OCI-LY1 (cell line): ENCODE measurements around the gene TMOD2.

Source experiments
- CTCF ChIP-seq: fragments of 200-600 bp; sonication (generic), shearing (Covaris generic); IDR thresholded peaks from 2 replicates; pipeline ENCODE4 v1.5.1; 2017; ENCODE audit warnings: mild to moderate bottlenecking, antibody characterized with exemption, low read length, moderate library complexity, mixed read lengths
- EZH2 ChIP-seq: fragments of 200-600 bp; sonication (generic), shearing (Covaris generic); IDR thresholded peaks from 2 replicates; pipeline ENCODE4 v1.8.0; 2017; ENCODE audit warnings: borderline replicate concordance, mixed run types, mild to moderate bottlenecking, antibody characterized with exemption, low read length, moderate library complexity, mixed read lengths

- TF ChIP-seq CTCF (no peak), EZH2 (no peak)
These were observed 12.8 kb upstream of the TMOD2 start for GRCh38 chr15:51738553-51738952.
